ENCODE results near the gene PLCH1. TPM values are rescaled to one million over a fixed set of nuclear protein-coding genes. Genes with fewer than 3 reads are reported as not detected.

Gene PLCH1
- total RNA-seq, 1 donor from 2014 or later: 1.1 TPM

- no peak overlapping the region for H3K4me3 Mint-ChIP-seq (ENCODE audit: unreplicated experiment)
- H3K27me3 Mint-ChIP-seq (ENCODE audit: unreplicated experiment): peaks cover 2% of the 10 kb centered on the region
- no peaks in the 10 kb centered on the region for H3K36me3 Mint-ChIP-seq (ENCODE audit: unreplicated experiment)
- H3K27ac Mint-ChIP-seq (ENCODE audit: unreplicated experiment): no peak overlapping the region
- peaks cover 3% of the 10 kb centered on the region for H3K9me3 Mint-ChIP-seq (ENCODE audit: unreplicated experiment)
- TF ChIP-seq CTCF (IDR thresholded peaks at IDR 0.05; ENCODE audit: partially characterized antibody, unreplicated experiment): no peak
- no peak for DNase-seq
- H3K4me1 Mint-ChIP-seq (ENCODE audit: low read depth, unreplicated experiment): no peaks in the 10 kb centered on the region
These were observed 88.4 kb downstream of the PLCH1 start for GRCh38 chr3:155656466-155656865.

GRCh38 chr3:155651489-155652218 is 93.2 kb downstream of the PLCH1 start:
- no peaks in the 10 kb centered on the region for H3K36me3 Mint-ChIP-seq (ENCODE audit: unreplicated experiment)
- H3K9me3 Mint-ChIP-seq (ENCODE audit: unreplicated experiment): no peaks in the 10 kb centered on the region

GRCh38 chr3:155648013-155648591 is 96.8 kb downstream of the PLCH1 start:
- H3K4me3 Mint-ChIP-seq (ENCODE audit: unreplicated experiment): no peak overlapping the region
- DNase-seq: no peak
- no peak overlapping the region for H3K27ac Mint-ChIP-seq (ENCODE audit: unreplicated experiment)
- TF ChIP-seq CTCF (IDR thresholded peaks at IDR 0.05; ENCODE audit: partially characterized antibody, unreplicated experiment): no peak
- H3K36me3 Mint-ChIP-seq (ENCODE audit: unreplicated experiment): no peaks in the 10 kb centered on the region
- no peaks in the 10 kb centered on the region for H3K9me3 Mint-ChIP-seq (ENCODE audit: unreplicated experiment)
- H3K27me3 Mint-ChIP-seq (ENCODE audit: unreplicated experiment): no peaks in the 10 kb centered on the region
- no peaks in the 10 kb centered on the region for H3K4me1 Mint-ChIP-seq (ENCODE audit: low read depth, unreplicated experiment)

More at GRCh38 chr3:155651489-155652218, 93.2 kb downstream of the PLCH1 start:
- H3K27me3 Mint-ChIP-seq (ENCODE audit: unreplicated experiment): no peaks in the 10 kb centered on the region
- no peak for DNase-seq
- H3K4me3 Mint-ChIP-seq (ENCODE audit: unreplicated experiment): no peak overlapping the region
- no peaks in the 10 kb centered on the region for H3K4me1 Mint-ChIP-seq (ENCODE audit: low read depth, unreplicated experiment)
- H3K27ac Mint-ChIP-seq (ENCODE audit: unreplicated experiment): no peak overlapping the region
- TF ChIP-seq CTCF (IDR thresholded peaks at IDR 0.05; ENCODE audit: partially characterized antibody, unreplicated experiment): no peak

- H3K4me1 Mint-ChIP-seq (ENCODE audit: low read depth, unreplicated experiment): no peaks in the 10 kb centered on the region
- H3K4me3 Mint-ChIP-seq (ENCODE audit: unreplicated experiment): no peak overlapping the region
- no peaks in the 10 kb centered on the region for H3K27me3 Mint-ChIP-seq (ENCODE audit: unreplicated experiment)
- no peak for TF ChIP-seq CTCF (IDR thresholded peaks at IDR 0.05; ENCODE audit: partially characterized antibody, unreplicated experiment)
- H3K27ac Mint-ChIP-seq (ENCODE audit: unreplicated experiment): no peak overlapping the region
- no peak for DNase-seq
- H3K9me3 Mint-ChIP-seq (ENCODE audit: unreplicated experiment): no peaks in the 10 kb centered on the region
- no peaks in the 10 kb centered on the region for H3K36me3 Mint-ChIP-seq (ENCODE audit: unreplicated experiment)
These were observed 97.7 kb downstream of the PLCH1 start for GRCh38 chr3:155647206-155647605.

- DNase-seq: no peak
- no peak overlapping the region for H3K4me3 Mint-ChIP-seq (ENCODE audit: unreplicated experiment)
- no peak overlapping the region for H3K27ac Mint-ChIP-seq (ENCODE audit: unreplicated experiment)
- no peaks in the 10 kb centered on the region for H3K4me1 Mint-ChIP-seq (ENCODE audit: low read depth, unreplicated experiment)
- no peak for TF ChIP-seq CTCF (IDR thresholded peaks at IDR 0.05; ENCODE audit: partially characterized antibody, unreplicated experiment)
- no peaks in the 10 kb centered on the region for H3K27me3 Mint-ChIP-seq (ENCODE audit: unreplicated experiment)
- H3K9me3 Mint-ChIP-seq (ENCODE audit: unreplicated experiment): no peaks in the 10 kb centered on the region
- H3K36me3 Mint-ChIP-seq (ENCODE audit: unreplicated experiment): no peaks in the 10 kb centered on the region
These were observed 98.2 kb downstream of the PLCH1 start for GRCh38 chr3:155646669-155647068.
